ENCODE results near the gene TIMELESS. TPM values are rescaled to one million over a fixed set of nuclear protein-coding genes. Genes with fewer than 3 reads are reported as not detected.

TIMELESS gene
- total and polyA plus RNA-seq, 9 of the 15 experiments (the other 6 are each of a cell fraction or from before 2014, with no cell fraction given) = 11.9 to 59.2 (median 35.8) TPM

DNA sequence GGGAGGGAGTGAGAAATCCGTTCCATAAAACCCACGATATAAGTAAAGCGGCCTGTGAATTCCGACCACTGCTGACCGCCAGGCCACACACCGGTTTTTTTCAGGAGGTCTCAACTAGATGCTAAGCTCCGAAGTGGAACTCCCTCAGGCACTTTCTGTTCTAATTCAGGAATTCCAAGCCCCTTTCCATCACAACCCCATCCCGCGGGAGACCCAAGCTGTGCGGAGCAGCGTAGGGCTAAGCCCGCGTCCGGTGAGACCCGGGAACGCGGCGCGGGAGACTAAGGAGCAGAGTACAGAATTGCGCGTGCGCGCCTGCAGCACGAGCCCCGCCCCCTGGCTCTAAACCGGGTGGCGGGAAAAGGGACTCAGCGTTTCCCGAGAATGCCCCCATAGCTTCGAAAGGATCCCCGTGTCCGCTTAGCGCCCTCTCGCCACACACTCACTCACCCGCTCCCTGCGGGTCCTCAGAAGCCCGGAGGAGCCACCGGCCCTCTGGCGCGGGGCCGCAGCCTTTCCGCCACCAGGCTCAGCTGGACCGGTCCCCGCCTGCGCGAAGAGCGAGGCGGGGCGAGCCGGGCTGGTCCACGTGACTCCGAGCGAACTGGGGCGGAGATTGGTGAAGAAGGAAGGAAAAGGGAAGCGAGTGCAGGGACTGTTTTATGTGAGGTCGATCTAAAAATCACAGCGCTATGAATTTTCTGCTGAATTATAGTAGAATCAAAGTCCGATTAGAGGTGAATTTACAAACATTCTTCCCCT is at the start of gene TIMELESS (continued):
- TF ChIP-seq, protein P1, sequence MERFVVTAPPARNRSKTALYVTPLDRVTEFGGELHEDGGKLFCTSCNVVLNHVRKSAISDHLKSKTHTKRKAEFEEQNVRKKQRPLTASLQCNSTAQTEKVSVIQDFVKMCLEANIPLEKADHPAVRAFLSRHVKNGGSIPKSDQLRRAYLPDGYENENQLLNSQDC (CRISPR knock-in tag; IDR thresholded peaks at IDR 0.05) = 0 out of 2 replicates have a peak, but pooled peaks have one; percentile 2
- TF ChIP-seq EZH2 (IDR thresholded peaks at IDR 0.05; ENCODE audit: borderline replicate concordance, low read depth, low read length) (no peak), CHCHD3 (CRISPR knock-in tag; IDR thresholded peaks at IDR 0.05) (no peak; the same call in 1 of the 2 replicates), MTA1 (IDR thresholded peaks at IDR 0.05; ENCODE audit: borderline replicate concordance) (no peak), ZNF79 (CRISPR knock-in tag; IDR thresholded peaks at IDR 0.05; ENCODE audit: low read depth) (no peak), ZNF699 (CRISPR knock-in tag; IDR thresholded peaks at IDR 0.05; ENCODE audit: insufficient replicate concordance) (no peak), ZSCAN32 (CRISPR knock-in tag; IDR thresholded peaks at IDR 0.05) (no peak), TAF1 (IDR thresholded peaks at IDR 0.05; ENCODE audit: control insufficient read depth, extremely low read depth, insufficient read depth, low read length, severe bottlenecking) (peak; percentile 78), TBL1XR1 (IDR thresholded peaks at IDR 0.05; ENCODE audit: low read length in 2 of 2) (no peak), ZNF695 (CRISPR knock-in tag; IDR thresholded peaks at IDR 0.05) (no peak), ZNF143 (CRISPR knock-in tag; IDR thresholded peaks at IDR 0.05) (0 out of 2 replicates have a peak, but pooled peaks have one; percentile 16), FOXA3 (CRISPR knock-in tag; conservative IDR thresholded peaks at IDR 0.05 in 1 of 2, IDR thresholded peaks at IDR 0.05 in 1 of 2) (peak in 1 of 2 experiments; percentile 36; a peak in 1 of 4 replicates), HMG20B (CRISPR knock-in tag; IDR thresholded peaks at IDR 0.05) (no peak), FIP1L1 (IDR thresholded peaks at IDR 0.05; ENCODE audit: low read depth, low read length, poor library complexity, severe bottlenecking) (peak; percentile 65), KAT2B (IDR thresholded peaks at IDR 0.05; ENCODE audit: low read depth, low read length) (no peak), POLR2AphosphoS5 (IDR thresholded peaks at IDR 0.05; ENCODE audit: control insufficient read depth, insufficient read depth, low read depth, low read length) (peak; percentile 82)
- TF ChIP-seq, protein P2, sequence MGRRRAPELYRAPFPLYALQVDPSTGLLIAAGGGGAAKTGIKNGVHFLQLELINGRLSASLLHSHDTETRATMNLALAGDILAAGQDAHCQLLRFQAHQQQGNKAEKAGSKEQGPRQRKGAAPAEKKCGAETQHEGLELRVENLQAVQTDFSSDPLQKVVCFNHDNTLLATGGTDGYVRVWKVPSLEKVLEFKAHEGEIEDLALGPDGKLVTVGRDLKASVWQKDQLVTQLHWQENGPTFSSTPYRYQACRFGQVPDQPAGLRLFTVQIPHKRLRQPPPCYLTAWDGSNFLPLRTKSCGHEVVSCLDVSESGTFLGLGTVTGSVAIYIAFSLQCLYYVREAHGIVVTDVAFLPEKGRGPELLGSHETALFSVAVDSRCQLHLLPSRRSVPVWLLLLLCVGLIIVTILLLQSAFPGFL (CRISPR knock-in tag; IDR thresholded peaks at IDR 0.05) = no peak
- TF ChIP-seq, protein P3, sequence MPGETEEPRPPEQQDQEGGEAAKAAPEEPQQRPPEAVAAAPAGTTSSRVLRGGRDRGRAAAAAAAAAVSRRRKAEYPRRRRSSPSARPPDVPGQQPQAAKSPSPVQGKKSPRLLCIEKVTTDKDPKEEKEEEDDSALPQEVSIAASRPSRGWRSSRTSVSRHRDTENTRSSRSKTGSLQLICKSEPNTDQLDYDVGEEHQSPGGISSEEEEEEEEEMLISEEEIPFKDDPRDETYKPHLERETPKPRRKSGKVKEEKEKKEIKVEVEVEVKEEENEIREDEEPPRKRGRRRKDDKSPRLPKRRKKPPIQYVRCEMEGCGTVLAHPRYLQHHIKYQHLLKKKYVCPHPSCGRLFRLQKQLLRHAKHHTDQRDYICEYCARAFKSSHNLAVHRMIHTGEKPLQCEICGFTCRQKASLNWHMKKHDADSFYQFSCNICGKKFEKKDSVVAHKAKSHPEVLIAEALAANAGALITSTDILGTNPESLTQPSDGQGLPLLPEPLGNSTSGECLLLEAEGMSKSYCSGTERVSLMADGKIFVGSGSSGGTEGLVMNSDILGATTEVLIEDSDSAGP (CRISPR knock-in tag; IDR thresholded peaks at IDR 0.05) = no peak
- TF ChIP-seq, protein P4, sequence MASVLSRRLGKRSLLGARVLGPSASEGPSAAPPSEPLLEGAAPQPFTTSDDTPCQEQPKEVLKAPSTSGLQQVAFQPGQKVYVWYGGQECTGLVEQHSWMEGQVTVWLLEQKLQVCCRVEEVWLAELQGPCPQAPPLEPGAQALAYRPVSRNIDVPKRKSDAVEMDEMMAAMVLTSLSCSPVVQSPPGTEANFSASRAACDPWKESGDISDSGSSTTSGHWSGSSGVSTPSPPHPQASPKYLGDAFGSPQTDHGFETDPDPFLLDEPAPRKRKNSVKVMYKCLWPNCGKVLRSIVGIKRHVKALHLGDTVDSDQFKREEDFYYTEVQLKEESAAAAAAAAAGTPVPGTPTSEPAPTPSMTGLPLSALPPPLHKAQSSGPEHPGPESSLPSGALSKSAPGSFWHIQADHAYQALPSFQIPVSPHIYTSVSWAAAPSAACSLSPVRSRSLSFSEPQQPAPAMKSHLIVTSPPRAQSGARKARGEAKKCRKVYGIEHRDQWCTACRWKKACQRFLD (CRISPR knock-in tag; IDR thresholded peaks at IDR 0.05) = peak; percentile 41; the same call in 1 of the 2 replicates
- TF ChIP-seq, protein P5, sequence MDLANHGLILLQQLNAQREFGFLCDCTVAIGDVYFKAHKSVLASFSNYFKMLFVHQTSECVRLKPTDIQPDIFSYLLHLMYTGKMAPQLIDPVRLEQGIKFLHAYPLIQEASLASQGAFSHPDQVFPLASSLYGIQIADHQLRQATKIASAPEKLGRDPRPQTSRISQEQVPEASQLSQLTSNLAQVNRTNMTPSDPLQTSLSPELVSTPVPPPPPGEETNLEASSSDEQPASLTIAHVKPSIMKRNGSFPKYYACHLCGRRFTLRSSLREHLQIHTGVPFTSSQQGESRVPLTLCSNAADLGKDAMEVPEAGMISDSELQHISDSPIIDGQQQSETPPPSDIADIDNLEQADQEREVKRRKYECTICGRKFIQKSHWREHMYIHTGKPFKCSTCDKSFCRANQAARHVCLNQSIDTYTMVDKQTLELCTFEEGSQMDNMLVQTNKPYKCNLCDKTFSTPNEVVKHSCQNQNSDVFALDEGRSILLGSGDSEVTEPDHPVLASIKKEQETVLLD (IDR thresholded peaks at IDR 0.05) = no peak
